PC-9 (cell line): Measurements from ENCODE around the gene SENP8.

Experiments used
- EZH2 ChIP-seq: fragments of 200-600 bp; sonication (generic); IDR thresholded peaks from 2 replicates; pipeline ENCODE4 v1.8.0; 2017; ENCODE audit warnings: antibody characterized with exemption, low read depth
- TF ChIP-seq, protein P1 (sequence below): fragments of 200-600 bp; sonication (generic); conservative IDR thresholded peaks from 2 replicates; pipeline ENCODE4 v1.6.1; 2017; ENCODE audit warnings: mixed run types, antibody characterized with exemption, mild to moderate bottlenecking, moderate library complexity

DNA sequence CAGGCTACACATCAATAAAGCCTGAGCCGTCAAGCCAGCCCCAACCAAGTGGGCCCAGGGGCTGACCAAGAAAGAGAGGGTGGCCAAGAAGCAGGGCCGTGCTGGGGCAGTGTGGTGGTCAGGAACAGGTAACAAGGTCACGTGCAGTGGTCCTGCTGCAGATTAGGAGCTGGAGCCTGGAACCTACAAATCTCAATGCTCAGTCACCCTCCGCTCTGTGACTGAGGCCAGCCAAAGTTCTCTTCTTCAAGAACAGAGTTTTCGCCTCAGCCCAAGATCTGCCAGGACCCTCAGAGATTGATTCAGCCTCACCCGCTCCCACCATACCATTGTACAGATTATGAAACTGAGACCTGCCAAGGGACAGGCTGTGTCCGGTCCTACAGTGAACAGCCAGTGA, 52.5 kb downstream of the SENP8 start:
- TF ChIP-seq, protein P1, sequence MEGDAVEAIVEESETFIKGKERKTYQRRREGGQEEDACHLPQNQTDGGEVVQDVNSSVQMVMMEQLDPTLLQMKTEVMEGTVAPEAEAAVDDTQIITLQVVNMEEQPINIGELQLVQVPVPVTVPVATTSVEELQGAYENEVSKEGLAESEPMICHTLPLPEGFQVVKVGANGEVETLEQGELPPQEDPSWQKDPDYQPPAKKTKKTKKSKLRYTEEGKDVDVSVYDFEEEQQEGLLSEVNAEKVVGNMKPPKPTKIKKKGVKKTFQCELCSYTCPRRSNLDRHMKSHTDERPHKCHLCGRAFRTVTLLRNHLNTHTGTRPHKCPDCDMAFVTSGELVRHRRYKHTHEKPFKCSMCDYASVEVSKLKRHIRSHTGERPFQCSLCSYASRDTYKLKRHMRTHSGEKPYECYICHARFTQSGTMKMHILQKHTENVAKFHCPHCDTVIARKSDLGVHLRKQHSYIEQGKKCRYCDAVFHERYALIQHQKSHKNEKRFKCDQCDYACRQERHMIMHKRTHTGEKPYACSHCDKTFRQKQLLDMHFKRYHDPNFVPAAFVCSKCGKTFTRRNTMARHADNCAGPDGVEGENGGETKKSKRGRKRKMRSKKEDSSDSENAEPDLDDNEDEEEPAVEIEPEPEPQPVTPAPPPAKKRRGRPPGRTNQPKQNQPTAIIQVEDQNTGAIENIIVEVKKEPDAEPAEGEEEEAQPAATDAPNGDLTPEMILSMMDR, result no peak
- no peak for TF ChIP-seq EZH2
